GM12878 (cell line): ENCODE measurements around the gene RAPGEF6. TPM values are rescaled to one million over a fixed set of nuclear protein-coding genes. Genes with fewer than 3 reads are reported as not detected.

Source experiments
- ATAC-seq: fragments of 200-7000 bp; cut with Tn5 transposase; 3 replicates; pipeline ENCODE4 v1.9.1; 2020; ENCODE audit warnings: mild to moderate bottlenecking, moderate library complexity
- BruUV-seq: library from RNA; stranded (reverse); fragments of 400-500 nt; replicated peaks from 2 replicates; lab custom pipeline; 2021; lab: Mats Ljungman, UMichigan
- CTCF ChIA-PET: fragments of 300-600 bp; sonication (Branson Sonifier 250); formaldehyde crosslinking; extraction: SDS; loops from one replicate; lab custom pipeline; 2021; ENCODE audit warnings: inconsistent platforms; lab: Yijun Ruan, JAX
- POLR2A ChIA-PET: fragments of 350-600 bp; formaldehyde crosslinking; extraction: SDS; loops from one replicate; lab custom pipeline; 2021; ENCODE audit warnings: inconsistent platforms; lab: Charles Lee
- RAD21 ChIA-PET: fragments of 300-600 bp; sonication (Branson Sonifier 250); formaldehyde crosslinking; loops from one replicate; lab custom pipeline; 2023; ENCODE audit warnings: antibody characterized with exemption; ENCODE audit not compliant: unreplicated experiment; lab: Charles Lee
- SMC1A ChIA-PET: fragments of 300-600 bp; sonication (Branson Sonifier 250); formaldehyde crosslinking; loops from one replicate; lab custom pipeline; 2023; ENCODE audit not compliant: unreplicated experiment, uncharacterized antibody; lab: Charles Lee
- DNase-seq: peaks from one replicate; pipeline ENCODE4 v3.0.0-alpha.2; 2011; ENCODE audit warnings: low read depth, low spot score
- FAIRE-seq: peaks from 3 replicates; lab custom pipeline; 2011; peaks lifted over from hg19 to GRCh38; lab: Jason Lieb, UNC
- H2AFZ ChIP-seq: 2 replicates; pipeline ENCODE4 v1.6.0; 2011; ENCODE audit warnings: low read depth, low read length, control low read depth; ENCODE audit not compliant: control insufficient read depth
- H3K27ac ChIP-seq: 2 replicates; pipeline ENCODE4 v1.5.1; 2011; ENCODE audit warnings: control low read depth; ENCODE audit not compliant: control insufficient read depth, insufficient read depth
- H3K27me3 ChIP-seq, 2 experiments: replicated peaks in 1 of 2; 2 replicates each; pipeline versions ENCODE4 v1.6.0 to v1.6.1; 2011; ENCODE audit warnings: low read length in 1 of 2; ENCODE audit not compliant: control insufficient read depth in 2 of 2, insufficient read depth in 2 of 2
- H3K36me3 ChIP-seq, 2 experiments: 2 replicates each; pipeline ENCODE4 v1.5.1; 2011; ENCODE audit warnings: low read length in 1 of 2; ENCODE audit not compliant: control insufficient read depth in 2 of 2, insufficient read depth in 2 of 2
- H3K4me1 ChIP-seq: 2 replicates; pipeline ENCODE4 v1.6.1; 2011; ENCODE audit warnings: mild to moderate bottlenecking, low read length, moderate library complexity, mixed read lengths; ENCODE audit not compliant: control insufficient read depth, insufficient read depth
- H3K4me2 ChIP-seq: 2 replicates; pipeline ENCODE4 v1.6.0; 2011; ENCODE audit warnings: control low read depth; ENCODE audit not compliant: control insufficient read depth, insufficient read depth
- H3K4me3 ChIP-seq: fragments of 200-600 bp; sonication (generic); 2 replicates; pipeline ENCODE4 v1.5.1; 2016
- H3K79me2 ChIP-seq: 2 replicates; pipeline ENCODE4 v1.6.0; 2011; ENCODE audit warnings: low read length; ENCODE audit not compliant: control insufficient read depth, insufficient read depth
- H3K9ac ChIP-seq: 2 replicates; pipeline ENCODE4 v1.8.0; 2011; ENCODE audit warnings: low read length, control low read depth, mixed read lengths; ENCODE audit not compliant: control insufficient read depth, insufficient read depth
- H3K9me3 ChIP-seq: replicated peaks from 3 replicates; pipeline ENCODE4 v1.5.1; 2011; ENCODE audit warnings: mild to moderate bottlenecking, low read length; ENCODE audit not compliant: control insufficient read depth, insufficient read depth
- H4K20me1 ChIP-seq: 2 replicates; pipeline ENCODE4 v1.6.0; 2011; ENCODE audit not compliant: control insufficient read depth, insufficient read depth
- BCL11A ChIP-seq: IDR thresholded peaks from 2 replicates; pipeline ENCODE4 v1.6.1; 2011; ENCODE audit warnings: low read depth, low read length
- CBX3 ChIP-seq: fragments of 200-600 bp; sonication (generic); IDR thresholded peaks from 2 replicates; pipeline ENCODE4 v1.6.1; 2016; ENCODE audit warnings: low read depth, borderline replicate concordance
- CHD4 ChIP-seq: fragments of 200-600 bp; sonication (generic); IDR thresholded peaks from 2 replicates; pipeline ENCODE4 v1.6.1; 2016; ENCODE audit warnings: mild to moderate bottlenecking
- EGR1 ChIP-seq, 2 experiments: IDR thresholded peaks; 1 replicate in 1 of 2; 2 replicates in 1 of 2; pipeline ENCODE4 v1.6.1; 2011 to 2012; ENCODE audit warnings: low read depth in 2 of 2, low read length in 2 of 2, borderline replicate concordance in 1 of 2, mild to moderate bottlenecking in 1 of 2, moderate library complexity in 1 of 2
- SRF ChIP-seq, 2 experiments: IDR thresholded peaks; 2 replicates each; pipeline ENCODE4 v1.6.1; 2011; ENCODE audit warnings: low read depth in 2 of 2, low read length in 2 of 2, mild to moderate bottlenecking in 1 of 2, moderate library complexity in 1 of 2
- STAT3 ChIP-seq: IDR thresholded peaks from 2 replicates; pipeline ENCODE4 v1.6.1; 2011; ENCODE audit warnings: low read depth, low read length, improper control_type of control experiment
- YY1 ChIP-seq: IDR thresholded peaks from 2 replicates; pipeline ENCODE4 v1.6.1; 2011; ENCODE audit warnings: low read depth, mild to moderate bottlenecking, low read length
- ZNF384 ChIP-seq: IDR thresholded peaks from 2 replicates; pipeline ENCODE4 v1.6.1; 2012; ENCODE audit warnings: low read depth, mild to moderate bottlenecking, low read length, improper control_type of control experiment, borderline replicate concordance
- WGBS: methylation state at CpG from one replicate; pipeline ENCODE4 v1.1.6; 2016; ENCODE audit warnings: low lambda C conversion rate; ENCODE audit not compliant: insufficient replicate concordance, insufficient coverage; ENCODE audit errors: missing lambda C conversion rate; 5-methylcytosine and 5-hydroxymethylcytosine counted together
- in situ Hi-C: fragments of 300-500 bp; cut with MboI; formaldehyde crosslinking; loops from 9 replicates; pipeline ENCODE4 v1.14.3; 2018; ENCODE audit warnings: mixed read lengths
- intact Hi-C: fragments of 100-400 bp; cut with micrococcal nuclease; formaldehyde crosslinking; loops from one replicate; pipeline ENCODE4 v1.14.2; 2022; ENCODE audit not compliant: unreplicated experiment
- polyA plus RNA-seq, 11 experiments: library from polyadenylated mRNA; depleted of rRNA in 4 of 11; unstranded in 6 of 11; stranded (reverse) in 5 of 11; fragments of >200 nt; fragmentation: Nextera tagmentation in 4 of 11; fragmentation: Illumina TruSeq in 1 of 11; extraction: Ambion mirVana in 4 of 11; extraction: Trizol in 1 of 11; gene quantifications; 1 replicate in 1 of 11; 2 replicates in 10 of 11; pipeline versions ENCODE4 v1.2.1 to v1.2.3, GENCODE V29; 2011 to 2016; ENCODE audit warnings: inconsistent platforms in 2 of 11, missing spikeins in 2 of 11, low read depth in 1 of 11
- total RNA-seq, 4 experiments: library from RNA; depleted of rRNA in 3 of 4; stranded (reverse); fragments of >200 nt in 3 of 4; fragmentation: Illumina TruSeq in 1 of 4; extraction: Trizol in 1 of 4; gene quantifications; 2 replicates each; pipeline versions ENCODE4 v1.2.1 to v1.2.3, GENCODE V29; 2013 to 2021
- TF ChIP-seq, protein P1 (sequence below): fragments of 450-650 bp; IDR thresholded peaks from 2 replicates; pipeline ENCODE4 v1.6.1; 2018; ENCODE audit warnings: borderline replicate concordance, mild to moderate bottlenecking; ENCODE audit not compliant: partially characterized antibody
- TF ChIP-seq, protein P2 (sequence below): IDR thresholded peaks from 2 replicates; pipeline ENCODE4 v1.6.1; 2012; ENCODE audit warnings: low read length, inconsistent platforms
- TF ChIP-seq, protein P3 (sequence below), 3 experiments: IDR thresholded peaks in 2 of 3; conservative IDR thresholded peaks in 1 of 3; 2 replicates each; pipeline ENCODE4 v1.5.1; 2011; ENCODE audit warnings: low read depth in 3 of 3, low read length in 3 of 3, mild to moderate bottlenecking in 3 of 3, control low read depth in 2 of 3, moderate library complexity in 2 of 3, inconsistent platforms in 1 of 3, mixed read lengths in 1 of 3; ENCODE audit not compliant: control insufficient read depth in 2 of 3, insufficient read depth in 1 of 3; ENCODE audit errors: extremely low read depth in 1 of 3

Gene RAPGEF6
- total and polyA plus RNA-seq, 10 of the 15 experiments (the other 5 are each of a cell fraction or from before 2014, with no cell fraction given): 2.9 to 24.0 (median 14.2) TPM

DNA sequence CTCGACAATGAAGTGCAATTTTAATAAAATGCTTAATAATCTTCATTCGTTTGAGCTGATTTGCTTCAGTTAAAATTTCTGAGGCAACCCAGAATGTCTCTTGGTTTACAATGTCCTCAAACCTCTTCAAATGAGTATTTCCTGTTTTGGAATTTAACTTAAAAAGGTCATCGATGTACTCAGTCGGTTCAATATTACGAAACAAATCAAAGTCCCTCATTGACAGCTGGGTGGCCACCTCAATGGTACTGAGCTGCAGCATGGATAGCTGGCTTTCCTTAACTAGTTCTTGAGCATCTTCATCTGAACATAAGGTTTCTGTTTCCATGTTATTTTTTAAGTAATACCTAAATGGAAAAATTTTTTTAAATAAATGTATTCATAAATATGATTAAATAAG is 173.3 kb downstream of the RAPGEF6 start:
- Histone ChIP-seq H3K9me3 (no peaks in the 10 kb centered on the region), H3K9ac (no peak overlapping the region), H2AFZ (no peak overlapping the region), H3K27ac (no peak overlapping the region), H3K4me1 (no peaks in the 10 kb centered on the region), H3K36me3 (peaks cover 0 to 15% of the 10 kb centered on the region in 2 experiments; a peak in 3 of 4 replicates), H4K20me1 (no peaks in the 10 kb centered on the region), H3K79me2 (no peaks in the 10 kb centered on the region), H3K27me3 (no peaks in the 10 kb centered on the region), H3K4me3 (no peak overlapping the region), H3K4me2 (no peak overlapping the region)
- no peak for TF ChIP-seq ZNF384
- TF ChIP-seq, protein P1, sequence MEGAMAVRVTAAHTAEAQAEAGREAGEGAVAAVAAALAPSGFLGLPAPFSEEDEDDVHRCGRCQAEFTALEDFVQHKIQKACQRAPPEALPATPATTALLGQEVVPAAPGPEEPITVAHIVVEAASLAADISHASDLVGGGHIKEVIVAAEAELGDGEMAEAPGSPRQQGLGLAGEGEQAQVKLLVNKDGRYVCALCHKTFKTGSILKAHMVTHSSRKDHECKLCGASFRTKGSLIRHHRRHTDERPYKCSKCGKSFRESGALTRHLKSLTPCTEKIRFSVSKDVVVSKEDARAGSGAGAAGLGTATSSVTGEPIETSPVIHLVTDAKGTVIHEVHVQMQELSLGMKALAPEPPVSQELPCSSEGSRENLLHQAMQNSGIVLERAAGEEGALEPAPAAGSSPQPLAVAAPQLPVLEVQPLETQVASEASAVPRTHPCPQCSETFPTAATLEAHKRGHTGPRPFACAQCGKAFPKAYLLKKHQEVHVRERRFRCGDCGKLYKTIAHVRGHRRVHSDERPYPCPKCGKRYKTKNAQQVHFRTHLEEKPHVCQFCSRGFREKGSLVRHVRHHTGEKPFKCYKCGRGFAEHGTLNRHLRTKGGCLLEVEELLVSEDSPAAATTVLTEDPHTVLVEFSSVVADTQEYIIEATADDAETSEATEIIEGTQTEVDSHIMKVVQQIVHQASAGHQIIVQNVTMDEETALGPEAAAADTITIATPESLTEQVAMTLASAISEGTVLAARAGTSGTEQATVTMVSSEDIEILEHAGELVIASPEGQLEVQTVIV: no peak
- TF ChIP-seq, protein P2, sequence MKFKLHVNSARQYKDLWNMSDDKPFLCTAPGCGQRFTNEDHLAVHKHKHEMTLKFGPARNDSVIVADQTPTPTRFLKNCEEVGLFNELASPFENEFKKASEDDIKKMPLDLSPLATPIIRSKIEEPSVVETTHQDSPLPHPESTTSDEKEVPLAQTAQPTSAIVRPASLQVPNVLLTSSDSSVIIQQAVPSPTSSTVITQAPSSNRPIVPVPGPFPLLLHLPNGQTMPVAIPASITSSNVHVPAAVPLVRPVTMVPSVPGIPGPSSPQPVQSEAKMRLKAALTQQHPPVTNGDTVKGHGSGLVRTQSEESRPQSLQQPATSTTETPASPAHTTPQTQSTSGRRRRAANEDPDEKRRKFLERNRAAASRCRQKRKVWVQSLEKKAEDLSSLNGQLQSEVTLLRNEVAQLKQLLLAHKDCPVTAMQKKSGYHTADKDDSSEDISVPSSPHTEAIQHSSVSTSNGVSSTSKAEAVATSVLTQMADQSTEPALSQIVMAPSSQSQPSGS: no peak
- no peak for TF ChIP-seq SRF (IDR thresholded peaks at IDR 0.05; ENCODE audit: low read depth in 2 of 2, low read length in 2 of 2)
- TF ChIP-seq, protein P3, sequence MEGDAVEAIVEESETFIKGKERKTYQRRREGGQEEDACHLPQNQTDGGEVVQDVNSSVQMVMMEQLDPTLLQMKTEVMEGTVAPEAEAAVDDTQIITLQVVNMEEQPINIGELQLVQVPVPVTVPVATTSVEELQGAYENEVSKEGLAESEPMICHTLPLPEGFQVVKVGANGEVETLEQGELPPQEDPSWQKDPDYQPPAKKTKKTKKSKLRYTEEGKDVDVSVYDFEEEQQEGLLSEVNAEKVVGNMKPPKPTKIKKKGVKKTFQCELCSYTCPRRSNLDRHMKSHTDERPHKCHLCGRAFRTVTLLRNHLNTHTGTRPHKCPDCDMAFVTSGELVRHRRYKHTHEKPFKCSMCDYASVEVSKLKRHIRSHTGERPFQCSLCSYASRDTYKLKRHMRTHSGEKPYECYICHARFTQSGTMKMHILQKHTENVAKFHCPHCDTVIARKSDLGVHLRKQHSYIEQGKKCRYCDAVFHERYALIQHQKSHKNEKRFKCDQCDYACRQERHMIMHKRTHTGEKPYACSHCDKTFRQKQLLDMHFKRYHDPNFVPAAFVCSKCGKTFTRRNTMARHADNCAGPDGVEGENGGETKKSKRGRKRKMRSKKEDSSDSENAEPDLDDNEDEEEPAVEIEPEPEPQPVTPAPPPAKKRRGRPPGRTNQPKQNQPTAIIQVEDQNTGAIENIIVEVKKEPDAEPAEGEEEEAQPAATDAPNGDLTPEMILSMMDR (IDR thresholded peaks at IDR 0.05 in 2 of 3, conservative IDR thresholded peaks at IDR 0.05 in 1 of 3; ENCODE audit: control insufficient read depth in 2 of 3, extremely low read depth in 1 of 3, insufficient read depth in 1 of 3, low read depth in 3 of 3, low read length in 3 of 3): no peak
- no peak for TF ChIP-seq STAT3
- no peak for TF ChIP-seq CHD4
- TF ChIP-seq CBX3: no peak
- TF ChIP-seq YY1: no peak
- no peak for TF ChIP-seq EGR1 (IDR thresholded peaks at IDR 0.05; ENCODE audit: borderline replicate concordance in 1 of 2, low read depth in 2 of 2, low read length in 2 of 2)
- TF ChIP-seq BCL11A: no peak
- in situ Hi-C loops (no loop called here), intact Hi-C loops (no loop called here)
- FAIRE-seq (no peak), ATAC-seq (no peak), DNase-seq (no peak)
- ChIA-PET SMC1A (interaction anchor here (0.5 to 1.6 kb wide), 5 partner anchors 12 to 1358 kb away, joined by 3 to 5 read pairs (median 3); no protein-coding TSS in a partner anchor), POLR2A (interaction anchor here (0.6 kb wide), 1 partner anchor 169 kb away, joined by 3 read pairs; no protein-coding TSS in a partner anchor), RAD21 (no interaction called here), CTCF (no interaction called here)
- WGBS: 100% methylated on average over 5 of the region's 5 CpGs
- no TSS peak for BruUV-seq
